ENCODE data around the gene PVALEF. TPM values are rescaled to one million over a fixed set of nuclear protein-coding genes. Genes with fewer than 3 reads are reported as not detected.

The PVALEF gene
- total RNA-seq, 4 donors from 2014 or later = not detected

DNA sequence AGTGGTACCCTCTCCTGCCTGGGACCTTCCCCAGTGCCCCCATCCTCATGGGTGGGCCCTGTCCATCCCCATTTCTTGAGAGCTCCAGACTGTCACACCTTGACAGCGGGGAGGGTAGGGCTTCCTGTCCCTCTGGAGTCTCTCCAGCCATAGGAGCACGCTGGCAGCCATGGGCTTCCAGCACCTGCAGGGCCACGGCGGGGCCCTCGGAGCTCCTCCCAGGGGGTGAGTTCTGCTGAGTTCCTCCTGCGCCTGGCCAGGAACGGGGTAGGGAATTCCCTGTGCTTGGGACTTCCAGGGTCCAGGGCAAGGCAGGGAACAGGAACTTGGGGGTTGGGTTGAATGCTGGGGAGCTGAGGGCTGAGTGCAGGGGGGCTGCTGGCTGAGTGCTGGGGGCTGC is 23.7 kb downstream of the PVALEF start:
- WGBS = 100% methylated on average over 2 of the region's 7 CpGs
- TF ChIP-seq POLR2AphosphoS5 (IDR thresholded peaks at IDR 0.05) (no peak), EP300 (IDR thresholded peaks at IDR 0.05) (no peak), POLR2A (IDR thresholded peaks at IDR 0.05) (no peak)
- TF ChIP-seq, protein P1, sequence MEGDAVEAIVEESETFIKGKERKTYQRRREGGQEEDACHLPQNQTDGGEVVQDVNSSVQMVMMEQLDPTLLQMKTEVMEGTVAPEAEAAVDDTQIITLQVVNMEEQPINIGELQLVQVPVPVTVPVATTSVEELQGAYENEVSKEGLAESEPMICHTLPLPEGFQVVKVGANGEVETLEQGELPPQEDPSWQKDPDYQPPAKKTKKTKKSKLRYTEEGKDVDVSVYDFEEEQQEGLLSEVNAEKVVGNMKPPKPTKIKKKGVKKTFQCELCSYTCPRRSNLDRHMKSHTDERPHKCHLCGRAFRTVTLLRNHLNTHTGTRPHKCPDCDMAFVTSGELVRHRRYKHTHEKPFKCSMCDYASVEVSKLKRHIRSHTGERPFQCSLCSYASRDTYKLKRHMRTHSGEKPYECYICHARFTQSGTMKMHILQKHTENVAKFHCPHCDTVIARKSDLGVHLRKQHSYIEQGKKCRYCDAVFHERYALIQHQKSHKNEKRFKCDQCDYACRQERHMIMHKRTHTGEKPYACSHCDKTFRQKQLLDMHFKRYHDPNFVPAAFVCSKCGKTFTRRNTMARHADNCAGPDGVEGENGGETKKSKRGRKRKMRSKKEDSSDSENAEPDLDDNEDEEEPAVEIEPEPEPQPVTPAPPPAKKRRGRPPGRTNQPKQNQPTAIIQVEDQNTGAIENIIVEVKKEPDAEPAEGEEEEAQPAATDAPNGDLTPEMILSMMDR (IDR thresholded peaks at IDR 0.05) = no peak
- H3K4me1 ChIP-seq = no peaks in the 10 kb centered on the region
- no peaks in the 10 kb centered on the region for H3K9me3 ChIP-seq
- no peak overlapping the region for H3K4me3 ChIP-seq
- H3K36me3 ChIP-seq = peaks cover 13% of the 10 kb centered on the region
- H3K27ac ChIP-seq = no peak overlapping the region
- DNase-seq (ENCODE audit: low spot score in 2 of 2) = no peak
- H3K27me3 ChIP-seq = peaks cover 8% of the 10 kb centered on the region

DNA sequence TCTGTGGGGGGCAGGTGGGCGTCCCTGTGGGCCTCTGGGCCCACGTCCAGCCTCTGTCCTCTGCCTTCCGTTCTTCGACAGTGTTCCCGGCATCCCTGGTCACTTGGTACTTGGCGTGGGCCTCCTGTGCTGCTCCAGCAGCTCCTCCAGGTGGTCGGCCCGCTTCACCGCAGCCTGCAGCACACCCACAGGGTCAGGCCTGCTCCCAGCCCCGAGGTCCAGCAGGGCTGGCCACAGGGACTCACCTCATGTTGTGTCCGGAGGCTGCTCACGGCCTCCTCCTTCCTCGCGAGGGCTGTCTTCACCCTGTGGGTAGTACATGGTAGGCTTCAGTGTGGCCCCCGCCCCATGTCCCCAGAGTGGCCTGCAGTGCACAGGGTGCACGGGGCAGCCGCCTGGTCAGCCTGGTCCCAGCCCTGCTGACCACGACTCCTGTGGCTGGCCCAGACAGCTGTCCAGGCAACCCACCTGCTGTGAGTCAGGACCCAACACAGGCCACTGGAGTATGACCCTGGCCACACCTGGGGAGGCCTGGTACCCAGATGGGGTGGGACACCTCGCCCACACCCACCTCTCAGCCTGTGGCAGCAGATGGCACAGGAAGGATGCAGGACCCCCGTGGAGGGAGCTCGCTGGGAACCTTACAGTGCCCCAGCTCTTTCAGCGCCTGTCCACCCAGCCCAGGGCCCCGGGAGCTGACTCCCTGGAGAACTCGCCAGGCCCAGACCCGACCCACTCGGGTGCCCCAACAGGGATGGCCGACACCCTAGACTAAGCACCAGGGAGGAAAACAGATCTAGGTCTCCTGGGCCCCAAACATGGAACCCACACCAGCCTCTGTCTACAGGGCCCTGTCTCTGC is 24.6 kb downstream of the PVALEF start:
- no peak for DNase-seq (ENCODE audit: low spot score in 2 of 2)
- Histone ChIP-seq H3K27me3 (no peaks in the 10 kb centered on the region), H3K4me1 (no peaks in the 10 kb centered on the region), H3K9me3 (no peaks in the 10 kb centered on the region), H3K4me3 (no peak overlapping the region), H3K36me3 (peaks cover 13% of the 10 kb centered on the region), H3K27ac (no peak overlapping the region)
- 90% methylated on average over 13 of the region's 27 CpGs for WGBS
- TF ChIP-seq POLR2A (IDR thresholded peaks at IDR 0.05) = no peak
- TF ChIP-seq POLR2AphosphoS5 (IDR thresholded peaks at IDR 0.05) = no peak
- TF ChIP-seq, protein P1 (IDR thresholded peaks at IDR 0.05) = no peak
- TF ChIP-seq EP300 (IDR thresholded peaks at IDR 0.05) = no peak

DNA sequence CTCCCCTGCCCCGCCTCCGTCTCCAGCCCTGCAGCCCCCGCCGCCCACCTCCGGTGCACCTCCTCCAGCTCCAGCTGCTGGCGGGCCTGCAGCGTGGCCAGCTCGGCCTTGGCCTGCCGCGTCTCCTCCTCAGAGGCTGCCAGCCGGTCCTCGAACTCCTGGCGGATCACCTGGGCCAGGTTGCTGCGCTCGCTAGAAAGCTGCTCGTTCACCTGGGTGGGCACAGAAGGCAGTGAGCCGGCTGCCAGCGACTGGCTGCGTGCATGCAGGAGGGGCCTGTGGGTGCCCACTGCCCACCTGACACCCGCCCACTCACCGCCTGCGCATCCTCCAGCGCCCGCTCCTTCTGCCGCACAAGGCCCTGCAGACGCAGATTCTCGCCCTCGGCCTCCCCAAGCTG is 25.3 kb downstream of the PVALEF start:
- no peaks in the 10 kb centered on the region for H3K4me1 ChIP-seq
- DNase-seq (ENCODE audit: low spot score in 2 of 2) = no peak
- H3K9me3 ChIP-seq = no peaks in the 10 kb centered on the region
- TF ChIP-seq POLR2AphosphoS5 (IDR thresholded peaks at IDR 0.05) = no peak
- no peak for TF ChIP-seq EP300 (IDR thresholded peaks at IDR 0.05)
- no peak for TF ChIP-seq POLR2A (IDR thresholded peaks at IDR 0.05)
- TF ChIP-seq, protein P1 (IDR thresholded peaks at IDR 0.05) = no peak
- no peaks in the 10 kb centered on the region for H3K27me3 ChIP-seq
- H3K36me3 ChIP-seq = peaks cover 13% of the 10 kb centered on the region
- no peak overlapping the region for H3K27ac ChIP-seq
- 93% methylated on average over 17 of the region's 28 CpGs for WGBS
- no peak overlapping the region for H3K4me3 ChIP-seq

DNA sequence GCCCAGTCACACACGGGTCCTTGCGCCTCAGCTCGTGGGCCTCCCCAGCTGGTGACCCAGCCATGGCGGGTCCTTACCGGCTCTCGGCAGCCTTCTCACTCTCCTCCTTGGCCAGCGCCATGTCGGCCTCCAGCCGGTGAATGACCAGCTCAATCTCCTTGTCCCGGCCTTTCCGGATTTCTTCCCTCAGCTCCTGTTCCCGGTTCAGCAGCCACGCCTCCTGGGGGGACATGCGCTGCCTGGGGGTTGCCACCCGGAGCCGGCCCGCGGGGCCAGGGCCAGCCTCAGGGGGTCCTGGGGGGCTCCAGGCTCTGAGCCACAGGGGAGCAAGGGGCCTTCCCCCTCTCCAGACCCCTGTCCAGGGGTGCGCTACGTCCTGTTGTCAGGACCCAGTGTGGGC is 25.8 kb downstream of the PVALEF start:
- Histone ChIP-seq H3K4me3 (no peak overlapping the region), H3K27ac (no peak overlapping the region), H3K9me3 (no peaks in the 10 kb centered on the region), H3K27me3 (no peaks in the 10 kb centered on the region), H3K36me3 (peaks cover 13% of the 10 kb centered on the region), H3K4me1 (no peaks in the 10 kb centered on the region)
- no peak for DNase-seq (ENCODE audit: low spot score in 2 of 2)
- WGBS = 88% methylated on average over 19 of the region's 20 CpGs
- no peak for TF ChIP-seq POLR2AphosphoS5 (IDR thresholded peaks at IDR 0.05)
- no peak for TF ChIP-seq POLR2A (IDR thresholded peaks at IDR 0.05)
- TF ChIP-seq, protein P1 (IDR thresholded peaks at IDR 0.05) = no peak
- TF ChIP-seq EP300 (IDR thresholded peaks at IDR 0.05) = no peak

DNA sequence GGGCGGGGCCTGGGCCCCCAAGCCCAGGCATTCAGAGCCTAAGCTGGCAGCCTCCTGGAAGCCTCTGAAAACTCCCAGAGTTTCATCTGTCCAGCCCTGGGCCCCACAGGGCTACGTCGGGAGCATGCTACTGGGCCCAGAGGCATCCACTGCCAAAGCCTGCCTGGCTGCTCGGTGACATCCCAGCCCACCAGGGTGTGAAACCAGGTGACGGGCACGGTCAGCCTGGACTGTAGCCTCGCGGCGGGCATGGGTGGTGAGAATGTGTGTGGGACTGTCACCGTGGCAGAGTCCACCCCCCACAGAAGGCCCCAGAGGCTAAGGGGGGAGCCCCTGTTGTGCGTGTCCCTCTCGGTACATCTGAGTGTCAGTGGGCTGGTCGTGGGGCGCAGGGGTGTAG is 26.3 kb downstream of the PVALEF start:
- no peak for DNase-seq (ENCODE audit: low spot score in 2 of 2)
- no peaks in the 10 kb centered on the region for H3K27me3 ChIP-seq
- H3K4me3 ChIP-seq = no peak overlapping the region
- no peaks in the 10 kb centered on the region for H3K4me1 ChIP-seq
- 85% methylated on average over 5 of the region's 14 CpGs for WGBS
- no peak overlapping the region for H3K27ac ChIP-seq
- no peaks in the 10 kb centered on the region for H3K9me3 ChIP-seq
- H3K36me3 ChIP-seq = peaks cover 16% of the 10 kb centered on the region
- TF ChIP-seq, protein P1 (IDR thresholded peaks at IDR 0.05) = no peak
- TF ChIP-seq POLR2AphosphoS5 (IDR thresholded peaks at IDR 0.05) (no peak), EP300 (IDR thresholded peaks at IDR 0.05) (no peak), POLR2A (IDR thresholded peaks at IDR 0.05) (no peak)
